Measurements from ENCODE around the gene PHACTR1.

GRCh38 chr6:13220266-13220665 is 503.7 kb downstream of the PHACTR1 start:
- TF ChIP-seq CTCF (conservative IDR thresholded peaks at IDR 0.05; ENCODE audit: low read depth, low read length) (no peak), USF2 (IDR thresholded peaks at IDR 0.05; ENCODE audit: low read depth, low read length) (no peak), POLR2A (IDR thresholded peaks at IDR 0.05; ENCODE audit: low read depth, low read length) (no peak), MAZ (IDR thresholded peaks at IDR 0.05; ENCODE audit: borderline replicate concordance, low read depth, low read length) (no peak), RFX5 (IDR thresholded peaks at IDR 0.05; ENCODE audit: low read depth, low read length) (no peak), NFE2L2 (IDR thresholded peaks at IDR 0.05; ENCODE audit: low read depth, low read length) (no peak), RAD21 (IDR thresholded peaks at IDR 0.05; ENCODE audit: low read length) (no peak), RCOR1 (IDR thresholded peaks at IDR 0.05; ENCODE audit: insufficient replicate concordance, low read length) (no peak), CEBPB (IDR thresholded peaks at IDR 0.05; ENCODE audit: low read depth, low read length) (no peak), FOS (IDR thresholded peaks at IDR 0.05; ENCODE audit: low read depth, low read length) (no peak)
